ENCODE results near the gene IGHMBP2.

GRCh38 chr11:68923614-68924013 lies 19.9 kb downstream of the IGHMBP2 start:
- TF ChIP-seq POLR2A (IDR thresholded peaks at IDR 0.05) (no peak), CTCF (IDR thresholded peaks at IDR 0.05) (no peak)
